ENCODE measurements around the gene SORCS2. TPM values are rescaled to one million over a fixed set of nuclear protein-coding genes. Genes with fewer than 3 reads are reported as not detected.

The SORCS2 gene
- total RNA-seq, 4 donors from 2014 or later = 2.0 to 7.4 (median 3.6) TPM

GRCh38 chr4:7341491-7342222 is 149.3 kb downstream of the SORCS2 start:
- ATAC-seq = no peak
- Histone ChIP-seq H3K4me1 (no peaks in the 10 kb centered on the region), H3K4me3 (no peak overlapping the region), H3K27ac (no peak overlapping the region), H3K36me3 (no peaks in the 10 kb centered on the region), H3K9me3 (peaks cover 0 to 17% (median 0%) of the 10 kb centered on the region in 3 donors), H3K27me3 (no peaks in the 10 kb centered on the region)
- no peak for TF ChIP-seq CTCF (IDR thresholded peaks at IDR 0.05)
- no peak for TF ChIP-seq EP300 (IDR thresholded peaks at IDR 0.05)
- TF ChIP-seq POLR2AphosphoS5 (IDR thresholded peaks at IDR 0.05) = no peak
- no peak for TF ChIP-seq POLR2A (IDR thresholded peaks at IDR 0.05)
- WGBS, 2 donors (ENCODE audit: low coverage in 1 of 2) = 89 to 96% methylated on average over 5 to 6 of the region's 6 CpGs

GRCh38 chr4:7342223-7343080 is 150.1 kb downstream of the SORCS2 start:
- no peaks in the 10 kb centered on the region for H3K4me1 ChIP-seq
- no peaks in the 10 kb centered on the region for H3K36me3 ChIP-seq
- peaks cover 0 to 23% (median 0%) of the 10 kb centered on the region in 3 donors for H3K9me3 ChIP-seq
- no peak overlapping the region for H3K4me3 ChIP-seq
- no peaks in the 10 kb centered on the region for H3K27me3 ChIP-seq
- WGBS, 2 donors (ENCODE audit: low coverage in 1 of 2) = 77 to 86% methylated on average over 3 to 8 of the region's 21 CpGs
- no peak for TF ChIP-seq POLR2A (IDR thresholded peaks at IDR 0.05)
- TF ChIP-seq CTCF (IDR thresholded peaks at IDR 0.05) = no peak
- no peak for TF ChIP-seq EP300 (IDR thresholded peaks at IDR 0.05)
- TF ChIP-seq POLR2AphosphoS5 (IDR thresholded peaks at IDR 0.05) = no peak
- ATAC-seq = no peak
- H3K27ac ChIP-seq = no peak overlapping the region

- no peak overlapping the region for H3K4me3 ChIP-seq
- no peaks in the 10 kb centered on the region for H3K27me3 ChIP-seq
- peaks cover 0 to 23% (median 0%) of the 10 kb centered on the region in 3 donors for H3K9me3 ChIP-seq
- H3K4me1 ChIP-seq = no peaks in the 10 kb centered on the region
- H3K36me3 ChIP-seq = no peaks in the 10 kb centered on the region
- WGBS, 2 donors (ENCODE audit: low coverage in 1 of 2) = no CpG with 5 or more reads among the region's 19 CpGs
- no peak for ATAC-seq
- H3K27ac ChIP-seq = no peak overlapping the region
- TF ChIP-seq EP300 (IDR thresholded peaks at IDR 0.05) (no peak), POLR2AphosphoS5 (IDR thresholded peaks at IDR 0.05) (no peak), CTCF (IDR thresholded peaks at IDR 0.05) (no peak), POLR2A (IDR thresholded peaks at IDR 0.05) (no peak)
These were observed 150.8 kb downstream of the SORCS2 start for GRCh38 chr4:7343081-7343655.

- no peak overlapping the region for H3K4me3 ChIP-seq
- no peaks in the 10 kb centered on the region for H3K4me1 ChIP-seq
- 75% methylated on average over 4 of the region's 8 CpGs; no CpG with 5 or more reads in 1 of the 2 donors for WGBS, 2 donors (ENCODE audit: low coverage in 1 of 2)
- TF ChIP-seq POLR2A (IDR thresholded peaks at IDR 0.05) = no peak
- TF ChIP-seq EP300 (IDR thresholded peaks at IDR 0.05) = no peak
- TF ChIP-seq POLR2AphosphoS5 (IDR thresholded peaks at IDR 0.05) = no peak
- no peak for TF ChIP-seq CTCF (IDR thresholded peaks at IDR 0.05)
- no peak overlapping the region for H3K27ac ChIP-seq
- peaks cover 0 to 23% (median 0%) of the 10 kb centered on the region in 3 donors for H3K9me3 ChIP-seq
- no peaks in the 10 kb centered on the region for H3K36me3 ChIP-seq
- no peak for ATAC-seq
- no peaks in the 10 kb centered on the region for H3K27me3 ChIP-seq
These were observed 151.6 kb downstream of the SORCS2 start for GRCh38 chr4:7343950-7344349.
